Loucy (cell line): Measurements from ENCODE around the gene DPRX.

ENCODE experiments used
- H2AFZ ChIP-seq: fragments of 200-600 bp; sonication (generic); 2 replicates; pipeline ENCODE4 v1.6.0; 2016; ENCODE audit warnings: antibody characterized with exemption, mild to moderate bottlenecking, low read length, moderate library complexity
- H3F3A ChIP-seq: fragments of 200-600 bp; 2 replicates; pipeline ENCODE4 v1.6.0; 2016; ENCODE audit warnings: antibody characterized with exemption, low read depth, mild to moderate bottlenecking
- H3K27me3 ChIP-seq: fragments of 200-600 bp; sonication (generic); 2 replicates; pipeline ENCODE4 v1.6.1; 2014; ENCODE audit warnings: low read length, mild to moderate bottlenecking; ENCODE audit not compliant: insufficient read depth, poor library complexity, severe bottlenecking
- H3K36me3 ChIP-seq: fragments of 200-600 bp; sonication (generic); 2 replicates; pipeline ENCODE4 v1.6.1; 2016; ENCODE audit warnings: low read length; ENCODE audit not compliant: insufficient read depth
- H3K4me1 ChIP-seq: fragments of 200-600 bp; sonication (generic); 2 replicates; pipeline ENCODE4 v1.5.1; 2014; ENCODE audit warnings: low read length, mild to moderate bottlenecking; ENCODE audit not compliant: insufficient read depth, poor library complexity, severe bottlenecking
- H3K4me2 ChIP-seq: fragments of 200-600 bp; sonication (generic); 2 replicates; pipeline ENCODE4 v1.6.0; 2014; ENCODE audit warnings: antibody characterized with exemption, low read length, low read depth, mild to moderate bottlenecking; ENCODE audit not compliant: poor library complexity, severe bottlenecking
- H3K4me3 ChIP-seq: fragments of 200-600 bp; sonication (generic); 2 replicates; pipeline ENCODE4 v1.5.1; 2014; ENCODE audit warnings: low read length, mild to moderate bottlenecking, mixed read lengths; ENCODE audit not compliant: poor library complexity, severe bottlenecking
- H3K79me2 ChIP-seq: fragments of 200-600 bp; sonication (generic); 2 replicates; pipeline ENCODE4 v1.6.1; 2014; ENCODE audit warnings: low read length; ENCODE audit not compliant: insufficient read depth
- H3K9ac ChIP-seq: fragments of 200-600 bp; sonication (generic); 2 replicates; pipeline ENCODE4 v1.6.0; 2014; ENCODE audit warnings: mild to moderate bottlenecking, low read depth, low read length, moderate library complexity; ENCODE audit not compliant: poor library complexity, severe bottlenecking
- H3K9me2 ChIP-seq: fragments of 200-600 bp; sonication (generic); replicated peaks from 2 replicates; pipeline ENCODE4 v1.6.1; 2016; ENCODE audit warnings: low read depth, low read length, mixed read lengths
- H3K9me3 ChIP-seq: fragments of 200-600 bp; sonication (generic); 2 replicates; pipeline ENCODE4 v1.6.1; 2014; ENCODE audit warnings: mild to moderate bottlenecking, antibody characterized with exemption, low read length, low read depth; ENCODE audit not compliant: insufficient read depth
- H4K20me1 ChIP-seq: fragments of 200-600 bp; sonication (generic); 2 replicates; pipeline ENCODE4 v1.6.0; 2014; ENCODE audit warnings: antibody characterized with exemption, low read length, mild to moderate bottlenecking; ENCODE audit not compliant: insufficient read depth, poor library complexity, severe bottlenecking
- CTCF ChIP-seq: fragments of 200-600 bp; sonication (generic); conservative IDR thresholded peaks from 2 replicates; pipeline ENCODE4 v1.5.1; 2014; ENCODE audit warnings: mild to moderate bottlenecking, antibody characterized with exemption, low read length
- EZH2phosphoT487 ChIP-seq: fragments of 200-600 bp; IDR thresholded peaks from 2 replicates; pipeline ENCODE4 v1.6.1; 2018; ENCODE audit warnings: antibody characterized with exemption, mild to moderate bottlenecking, moderate library complexity, borderline replicate concordance

The DPRX gene

GRCh38 chr19:53631949-53632407 is at the start of gene DPRX:
Gene DPRX (plus strand): TSS chr19:53631999. CDS start chr19:53632107, 108 bp downstream.
- Histone ChIP-seq H3K4me2 (no peak within 1 kb of the TSS), H3K27me3 (no peaks in the 10 kb centered on the region), H3K4me3 (no peak within 1 kb of the TSS), H3K9ac (no peak within 1 kb of the TSS), H2AFZ (no peak within 1 kb of the TSS), H3F3A (no peaks in the 10 kb centered on the region), H3K4me1 (no peaks in the 10 kb centered on the region), H3K9me2 (no peaks in the 10 kb centered on the region), H4K20me1 (no peaks in the 10 kb centered on the region), H3K9me3 (no peaks in the 10 kb centered on the region; the same call in 1 of the 2 replicates), H3K79me2 (no peaks in the 10 kb centered on the region), H3K36me3 (no peaks in the 10 kb centered on the region)
- TF ChIP-seq CTCF (no peak), EZH2phosphoT487 (no peak)

GRCh38 chr19:53583181-53583580 is 48.6 kb upstream of the DPRX start:
- Histone ChIP-seq H3K4me1 (no peaks in the 10 kb centered on the region), H3K27me3 (no peaks in the 10 kb centered on the region), H2AFZ (no peak overlapping the region), H3K79me2 (no peaks in the 10 kb centered on the region), H3K4me2 (no peak overlapping the region), H3K9me2 (no peaks in the 10 kb centered on the region), H3F3A (no peaks in the 10 kb centered on the region), H3K9me3 (peaks cover 3% of the 10 kb centered on the region; the same call in 1 of the 2 replicates), H3K4me3 (no peak overlapping the region), H3K9ac (no peak overlapping the region), H3K36me3 (no peaks in the 10 kb centered on the region), H4K20me1 (no peaks in the 10 kb centered on the region)
- TF ChIP-seq CTCF (no peak), EZH2phosphoT487 (no peak)

GRCh38 chr19:53586277-53586691 is 45.5 kb upstream of the DPRX start:
- Histone ChIP-seq H3F3A (no peaks in the 10 kb centered on the region), H3K9me3 (peaks cover 2% of the 10 kb centered on the region; the same call in 1 of the 2 replicates), H2AFZ (no peak overlapping the region), H3K9ac (no peak overlapping the region), H3K9me2 (no peaks in the 10 kb centered on the region), H4K20me1 (no peaks in the 10 kb centered on the region), H3K27me3 (no peaks in the 10 kb centered on the region), H3K79me2 (no peaks in the 10 kb centered on the region), H3K4me3 (no peak overlapping the region), H3K4me1 (no peaks in the 10 kb centered on the region), H3K4me2 (no peak overlapping the region), H3K36me3 (no peaks in the 10 kb centered on the region)
- no peak for TF ChIP-seq CTCF
- no peak for TF ChIP-seq EZH2phosphoT487
